Fibroblast of villous mesenchyme (primary cell): Measurements from ENCODE around the gene SLC33A1. TPM values are rescaled to one million over a fixed set of nuclear protein-coding genes. Genes with fewer than 3 reads are reported as not detected.

Experiments
- DNase-seq: peaks from one replicate; pipeline ENCODE4 v3.0.0-alpha.2; 2010; ENCODE audit warnings: low read depth
- H3K4me3 ChIP-seq: 2 replicates; pipeline ENCODE4 v1.5.1; 2011; ENCODE audit warnings: low read depth, mild to moderate bottlenecking, low read length
- CTCF ChIP-seq: IDR thresholded peaks from 2 replicates; pipeline ENCODE4 v1.5.1; 2012; ENCODE audit warnings: low read depth, mild to moderate bottlenecking, low read length; ENCODE audit not compliant: insufficient read depth
- total RNA-seq: library from RNA; depleted of rRNA; stranded (reverse); fragments of >200 nt; gene quantifications from 2 replicates; pipeline ENCODE4 v1.2.3, GENCODE V29; 2012

The SLC33A1 gene
- total RNA-seq, 1 donor: 57.0 TPM

GRCh38 chr3:155790272-155790925, 63.8 kb downstream of the SLC33A1 start:
- TF ChIP-seq CTCF: no peak
- H3K4me3 ChIP-seq: no peak overlapping the region
- DNase-seq: no peak

GRCh38 chr3:155785662-155786295, 68.4 kb downstream of the SLC33A1 start:
- no peak overlapping the region for H3K4me3 ChIP-seq
- no peak for TF ChIP-seq CTCF
- no peak for DNase-seq

- no peak for DNase-seq
- no peak overlapping the region for H3K4me3 ChIP-seq
- no peak for TF ChIP-seq CTCF
Observed at GRCh38 chr3:155782390-155782953, 71.8 kb downstream of the SLC33A1 start.

- no peak overlapping the region for H3K4me3 ChIP-seq
- no peak for DNase-seq
- TF ChIP-seq CTCF: no peak
Observed at GRCh38 chr3:155780291-155780690, 73.9 kb downstream of the SLC33A1 start.

GRCh38 chr3:155778462-155778861, 75.8 kb downstream of the SLC33A1 start:
- no peak for DNase-seq
- no peak for TF ChIP-seq CTCF
- no peak overlapping the region for H3K4me3 ChIP-seq

- TF ChIP-seq CTCF: no peak
- peak; percentile 14 for DNase-seq
- H3K4me3 ChIP-seq: no peak overlapping the region
Observed at GRCh38 chr3:155772801-155773200, 81.4 kb downstream of the SLC33A1 start.

- no peak for TF ChIP-seq CTCF
- H3K4me3 ChIP-seq: no peak overlapping the region
- no peak for DNase-seq
Observed at GRCh38 chr3:155771126-155771525, 83.1 kb downstream of the SLC33A1 start.
